ENCODE measurements around the gene CABYR.

Gene CABYR

DNA sequence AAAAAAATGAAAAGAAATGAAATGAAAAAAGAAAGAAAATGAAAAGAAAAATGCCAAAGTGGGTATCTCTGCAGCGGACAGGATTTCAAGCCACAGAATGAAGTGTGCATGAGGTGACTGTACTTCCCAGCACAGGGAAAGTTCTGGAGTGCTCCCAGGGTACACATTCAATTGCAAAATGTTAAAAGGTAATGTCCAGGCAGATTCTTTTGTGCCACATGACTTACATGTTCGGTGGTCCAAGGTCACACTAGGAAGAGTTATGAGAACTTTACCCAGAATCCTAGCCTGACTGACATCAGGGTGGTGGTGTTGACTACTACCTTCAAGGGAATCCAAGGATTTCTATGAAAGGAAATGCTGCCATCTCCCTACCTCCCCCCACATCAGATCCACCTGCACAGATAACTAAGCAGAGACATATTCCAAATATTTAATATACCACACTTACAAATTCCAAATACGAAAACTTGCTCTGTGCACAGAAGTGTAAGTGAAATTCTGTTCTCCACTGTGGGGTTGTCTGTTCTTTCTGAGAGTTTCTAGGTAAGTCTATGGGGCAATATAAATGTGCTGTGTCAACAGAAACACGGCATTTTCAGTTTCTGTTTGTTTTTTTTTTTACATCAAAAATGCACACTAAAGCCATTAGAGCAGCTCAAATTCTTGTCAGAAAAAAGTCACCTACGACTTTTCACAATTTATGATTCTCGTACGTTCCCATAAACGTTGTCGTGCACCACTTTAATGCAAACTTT is 56.6 kb downstream of the CABYR start:
- DNase-seq: no peak

DNA sequence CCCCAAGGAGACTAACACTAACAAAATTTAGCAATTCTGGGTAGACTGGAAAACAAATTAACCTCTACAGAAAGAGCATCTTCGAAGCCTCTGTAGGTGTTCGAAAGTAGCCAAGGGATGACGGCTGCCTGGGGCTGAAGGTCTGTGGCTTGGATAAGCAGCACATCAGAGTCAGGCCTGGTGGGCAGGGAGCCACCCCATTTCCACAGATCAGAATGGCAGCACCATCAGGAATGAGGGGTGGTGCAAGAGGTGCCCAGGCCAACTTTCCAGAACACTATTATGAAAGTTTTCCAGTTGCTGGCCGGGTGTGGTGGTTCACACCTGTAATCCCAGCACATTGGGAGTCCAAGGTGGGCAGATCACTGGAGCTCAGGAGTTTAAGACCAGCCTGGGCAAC is 57.9 kb downstream of the CABYR start:
- DNase-seq: no peak

DNA sequence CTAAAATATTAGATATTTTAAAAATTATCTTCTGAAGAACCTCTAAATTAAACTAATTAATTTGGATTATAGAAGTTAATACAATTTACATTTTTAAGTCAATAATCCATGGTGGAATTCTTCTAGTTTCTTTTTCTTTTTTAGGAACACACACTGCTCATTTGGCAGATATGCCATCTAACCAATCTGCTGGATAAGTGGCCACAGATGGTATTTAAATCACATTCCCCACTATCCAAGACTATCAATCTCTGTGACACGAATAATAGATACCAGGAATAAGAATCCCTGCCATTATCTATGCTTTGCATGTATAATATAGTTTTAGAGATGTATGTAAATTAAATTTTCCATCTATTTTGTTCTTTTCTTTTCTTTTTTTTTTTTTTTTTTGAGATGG is 58.5 kb downstream of the CABYR start:
- no peak for DNase-seq

DNA sequence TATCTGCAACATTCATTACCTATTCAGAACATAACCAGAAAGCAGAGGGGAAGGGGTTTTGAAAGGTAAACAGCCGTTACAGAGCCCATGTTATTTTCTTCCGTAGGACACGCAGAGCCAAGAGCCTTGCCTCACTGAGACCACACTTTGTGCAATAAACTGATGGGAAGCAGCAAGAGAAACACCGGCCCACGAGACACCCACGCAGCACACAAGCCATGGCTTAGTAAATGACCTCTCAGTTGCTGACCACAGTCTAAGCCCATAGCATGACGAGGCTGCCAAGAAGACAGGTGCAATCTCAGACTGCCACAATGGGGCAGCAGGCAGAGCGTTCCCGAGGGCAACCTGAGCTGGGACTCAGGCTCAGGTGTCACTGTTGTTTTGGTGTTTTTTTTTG is 59.6 kb downstream of the CABYR start:
- DNase-seq: peak; percentile 27

DNA sequence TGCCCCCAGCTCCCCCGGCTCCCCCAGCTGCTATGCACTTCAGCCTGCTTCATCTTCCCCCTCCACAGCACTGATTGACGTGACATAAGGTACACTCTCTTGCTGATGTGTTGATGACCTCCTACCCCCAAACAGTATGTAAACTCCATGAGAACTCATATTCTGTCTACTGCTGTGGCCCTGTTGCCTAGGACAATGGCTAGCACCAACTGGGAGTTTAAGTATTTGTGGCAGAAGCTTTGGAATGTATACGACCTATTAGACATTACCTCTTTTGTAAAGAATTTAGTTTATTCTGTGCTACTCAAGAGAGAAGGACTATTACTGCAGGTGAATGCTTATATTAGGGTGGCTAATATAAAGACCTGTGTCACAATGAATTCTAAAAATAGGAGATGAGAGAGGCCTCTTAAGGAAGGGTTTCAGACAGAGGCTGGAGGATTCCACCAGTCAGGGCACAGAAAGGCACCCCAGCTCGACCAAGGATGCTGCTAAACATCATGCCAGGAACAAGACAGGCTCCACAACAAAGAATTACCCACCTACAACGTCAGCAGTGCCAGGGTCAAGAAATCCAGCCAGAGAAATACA is 60.6 kb downstream of the CABYR start:
- DNase-seq: no peak

DNA sequence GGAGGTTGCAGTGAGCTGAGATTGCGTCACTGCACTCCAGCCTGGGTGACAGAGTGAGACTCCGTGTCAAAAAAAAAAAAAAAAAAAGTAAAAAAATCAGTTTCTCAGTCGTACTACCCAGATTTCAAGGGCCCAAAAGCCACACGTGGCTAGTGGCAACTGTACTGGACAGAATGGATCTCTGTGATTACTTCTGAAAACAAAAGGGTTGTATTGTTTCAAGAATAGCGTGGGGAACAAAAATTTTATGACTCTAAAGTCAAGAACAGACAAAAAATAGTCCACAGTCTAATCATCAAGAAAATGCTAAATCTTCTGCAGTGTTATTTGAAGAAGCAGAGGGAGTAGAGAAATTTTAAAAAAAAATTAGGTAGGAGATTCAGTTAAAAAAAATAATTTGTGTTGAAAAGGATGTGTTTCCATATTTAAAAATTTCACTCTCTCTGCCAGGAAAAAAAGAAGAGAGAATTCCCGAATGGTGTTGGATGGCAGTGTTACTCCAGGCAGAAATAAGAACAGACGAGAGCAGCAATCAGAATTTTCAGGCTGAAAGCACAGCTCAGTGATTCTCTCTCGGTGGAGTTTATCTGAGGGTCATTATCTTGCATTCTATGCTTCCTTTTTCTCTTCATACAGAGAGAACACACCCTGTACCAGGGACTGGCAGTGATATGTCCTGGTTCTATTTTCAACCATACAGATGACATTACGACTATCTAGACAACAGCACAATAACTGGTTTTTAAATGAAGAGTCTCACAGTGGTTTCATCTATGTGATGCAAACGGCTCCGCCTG is 61.8 kb downstream of the CABYR start:
- no peak for DNase-seq

DNA sequence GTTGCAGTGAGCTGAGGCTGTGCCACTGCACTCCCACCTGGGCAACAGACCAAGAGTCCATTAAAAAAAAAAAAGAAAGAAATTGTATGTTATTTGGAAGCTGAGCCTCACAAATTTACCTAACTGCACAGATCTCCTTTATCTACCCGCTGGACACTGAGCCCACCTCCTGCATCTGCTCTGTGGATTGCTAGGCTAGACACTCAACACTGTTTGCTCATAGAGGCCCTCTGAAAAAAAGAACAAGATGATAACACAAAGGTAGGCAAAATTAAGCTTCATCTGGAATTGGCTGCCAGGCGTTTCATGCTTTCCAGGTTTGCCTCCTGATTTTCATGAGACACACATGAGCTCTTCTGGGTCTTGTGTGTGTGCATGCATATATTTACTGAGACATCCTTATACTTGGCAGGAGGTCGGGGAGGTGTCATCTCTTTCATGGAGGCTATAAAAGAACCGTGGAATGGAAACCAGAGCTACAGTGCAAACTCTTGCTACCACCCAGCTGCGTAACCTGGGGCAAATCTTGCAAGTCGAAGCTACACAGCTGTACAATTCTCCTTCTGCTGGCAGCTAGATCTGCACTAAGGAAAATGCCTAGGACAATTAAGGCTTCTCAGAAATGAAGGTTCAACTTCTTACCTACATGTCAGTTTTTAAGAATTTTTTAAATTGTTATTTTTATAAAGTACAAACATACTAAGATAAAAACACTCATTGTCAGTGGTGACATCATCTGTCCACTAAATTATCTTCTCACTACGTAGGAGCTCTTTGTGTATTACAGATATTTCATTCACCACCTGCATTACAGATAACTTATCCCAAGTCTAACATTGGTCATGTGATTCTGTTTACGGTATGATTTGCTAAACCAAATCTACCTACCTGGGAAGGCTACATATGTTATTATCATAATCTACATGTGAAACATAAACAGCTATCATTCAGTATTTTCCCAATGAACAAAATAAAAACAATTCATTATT is 63.1 kb downstream of the CABYR start:
- no peak for DNase-seq

DNA sequence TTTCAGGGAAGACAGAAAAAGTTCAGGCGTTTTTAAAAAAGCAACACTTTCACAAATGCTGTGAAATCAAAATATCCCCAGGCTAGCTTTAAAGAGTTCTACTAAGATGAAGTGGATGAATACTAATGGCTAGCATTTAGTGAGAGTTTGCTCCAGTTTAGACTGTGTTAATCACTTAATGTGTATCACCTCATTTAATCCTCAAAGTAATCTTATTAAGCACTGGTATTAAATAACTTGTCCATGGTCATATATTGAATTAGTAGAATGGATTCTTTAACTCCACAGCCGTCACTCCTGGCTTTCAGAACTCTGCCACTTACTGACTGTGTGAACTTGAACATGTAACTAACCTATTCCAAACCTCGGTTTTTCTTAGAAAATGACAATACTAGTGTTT is 66.0 kb downstream of the CABYR start:
- no peak for DNase-seq

DNA sequence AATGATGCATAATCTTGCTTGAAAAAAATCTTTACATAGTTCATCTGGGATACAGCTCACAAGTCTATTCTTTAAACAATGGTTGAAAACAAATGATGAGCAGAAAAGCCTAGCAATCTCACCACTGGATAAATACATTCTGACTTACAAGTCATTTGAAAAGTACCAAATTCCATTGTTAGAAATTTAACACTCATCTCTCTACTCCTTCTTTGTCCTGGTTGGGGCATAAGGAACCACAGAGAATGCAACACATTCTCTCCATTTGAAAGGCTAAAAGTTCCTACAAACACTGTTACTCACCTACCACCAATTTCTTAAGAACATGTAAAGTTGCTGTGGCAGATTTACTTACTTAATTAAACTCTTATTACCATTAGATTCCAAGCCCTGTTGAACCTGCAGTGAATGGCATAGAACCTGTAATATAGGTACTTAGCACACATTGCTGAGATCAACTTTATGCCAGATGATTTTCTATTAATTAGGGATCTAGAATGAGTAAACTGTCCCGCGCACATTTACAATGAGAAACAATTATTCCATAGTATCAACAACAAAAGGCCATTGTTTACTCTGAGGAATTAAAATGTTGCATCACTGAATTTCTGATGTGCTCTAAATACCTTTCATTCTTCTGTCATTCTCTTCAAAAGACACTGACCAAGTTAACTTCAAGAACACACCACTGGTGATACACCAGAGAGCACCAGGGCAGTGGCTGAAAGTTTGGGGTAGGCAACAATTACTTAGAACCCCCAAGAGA is 69.6 kb downstream of the CABYR start:
- DNase-seq: no peak

DNA sequence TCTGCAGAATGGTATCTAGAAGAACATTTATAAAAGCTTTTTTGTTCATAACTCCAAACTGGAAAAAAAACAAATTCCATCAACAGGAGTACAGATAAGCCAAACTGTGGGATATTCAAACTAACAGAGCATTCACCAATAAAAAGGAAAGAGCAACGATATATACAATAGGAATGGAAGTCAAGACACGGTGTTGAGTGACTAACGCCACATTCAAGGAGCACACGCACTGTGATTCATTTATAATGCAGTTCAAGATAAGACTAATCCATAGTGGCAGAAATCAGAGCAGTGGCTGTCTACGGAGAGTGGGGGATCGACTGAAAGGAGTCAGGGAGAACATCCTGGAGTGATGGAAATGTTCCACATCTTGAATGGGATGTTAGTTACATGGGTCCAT is 70.7 kb downstream of the CABYR start:
- DNase-seq: no peak

All from suppressor macrophage treated with lipopolysaccharide for 4 hours (primary cell).